Measurements from ENCODE around the gene SHFL.

The SHFL gene

DNA sequence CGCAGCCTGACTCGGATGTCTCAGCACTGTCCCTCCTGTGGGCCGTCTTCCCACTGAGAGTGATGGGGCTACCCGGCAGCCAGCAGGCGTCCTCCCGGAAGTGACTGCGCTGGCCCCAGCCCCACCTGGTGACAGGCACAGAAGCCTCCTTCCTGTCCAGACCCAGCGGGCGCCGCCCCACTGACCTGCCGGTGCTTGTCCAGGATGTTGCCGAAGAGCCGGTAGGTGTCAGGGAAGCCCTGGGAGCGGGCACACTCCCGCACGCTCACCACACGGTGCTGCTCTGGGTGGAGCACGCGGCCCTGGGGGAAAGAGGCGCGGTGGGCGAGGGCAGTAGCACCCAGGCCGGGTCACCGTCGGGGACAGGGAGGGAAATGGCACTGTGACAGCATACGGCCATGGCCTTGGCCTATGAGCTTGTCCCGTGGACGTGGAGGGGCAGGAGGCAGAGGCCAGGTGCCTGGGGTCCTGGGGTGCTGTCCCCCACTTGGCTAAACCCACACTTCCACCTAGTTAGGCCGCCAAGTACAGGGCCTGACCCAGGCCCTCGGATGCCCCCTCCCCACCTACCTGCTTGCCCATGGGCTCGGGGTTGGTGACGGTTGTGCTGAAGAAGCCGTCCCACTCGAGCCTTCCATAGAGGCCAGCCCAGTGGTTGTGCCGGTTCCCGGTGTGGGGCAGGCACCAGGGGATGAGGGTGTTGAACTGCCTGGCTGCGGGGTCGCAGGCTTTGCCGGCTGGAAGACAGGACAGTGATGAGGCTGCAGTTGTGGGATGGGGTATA lies 49.6 kb downstream of the SHFL start:
- no peak for DNase-seq

GRCh38 chr19:10136936-10137335 lies 50.8 kb downstream of the SHFL start:
- no peak for DNase-seq

GRCh38 chr19:10137751-10138682 lies 51.9 kb downstream of the SHFL start:
- no peak for DNase-seq

GRCh38 chr19:10138879-10139795 lies 53.0 kb downstream of the SHFL start:
- DNase-seq: no peak

DNA sequence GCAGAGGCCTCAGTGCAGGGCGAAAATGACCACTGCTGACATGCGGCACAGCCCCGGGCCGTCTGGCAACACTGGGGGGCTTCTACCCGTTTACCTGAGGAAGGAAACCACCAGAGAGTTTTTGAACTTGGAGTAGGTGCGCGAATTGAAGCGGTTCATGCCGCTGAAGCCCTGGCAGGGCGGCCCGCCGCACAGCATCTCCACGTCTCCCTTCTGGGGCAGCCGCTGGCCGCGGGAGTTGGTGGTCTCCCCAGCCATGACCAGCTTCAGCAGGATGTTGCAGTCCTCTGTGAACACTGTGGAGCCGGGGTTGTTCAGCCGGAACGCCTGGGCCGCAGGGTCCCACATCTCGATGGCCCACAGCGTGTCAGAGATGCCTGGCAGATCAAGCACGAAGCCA lies 53.8 kb downstream of the SHFL start:
- no peak for DNase-seq

- DNase-seq: no peak
Observed at GRCh38 chr19:10141479-10141878, 55.4 kb downstream of the SHFL start.

DNA sequence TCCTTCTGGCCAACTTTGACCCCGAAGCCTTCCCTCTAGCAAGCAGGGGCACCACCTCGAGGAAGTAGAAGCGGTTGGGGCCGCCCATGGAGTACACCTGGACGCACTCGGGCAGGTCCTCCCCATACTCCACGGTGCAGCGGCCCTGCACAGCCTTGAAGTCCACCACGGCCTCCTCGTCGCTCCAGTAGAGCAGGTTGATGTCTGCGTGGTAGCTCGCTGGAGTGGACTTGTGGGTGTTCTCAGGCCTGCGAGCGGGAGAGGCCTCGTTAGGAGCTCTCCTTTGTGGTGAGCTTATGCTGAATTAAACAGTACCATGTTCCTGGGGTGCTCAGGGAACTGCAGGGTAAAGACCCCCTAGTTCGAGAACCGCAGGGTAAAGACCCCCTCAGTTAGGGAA lies 55.9 kb downstream of the SHFL start:
- no peak for DNase-seq
